Endothelial cell (in vitro differentiated cells): ENCODE measurements around the gene PRRT2. TPM values are rescaled to one million over a fixed set of nuclear protein-coding genes. Genes with fewer than 3 reads are reported as not detected.

Source experiments
- DNase-seq: peaks from one replicate; pipeline ENCODE4 v3.0.0; 2021; ENCODE audit warnings: low spot score
- H3K27ac Mint-ChIP-seq: one replicate; pipeline ENCODE4 v1.8.0; 2021; ENCODE audit warnings: mixed read lengths, inconsistent platforms; ENCODE audit not compliant: unreplicated experiment
- H3K27me3 Mint-ChIP-seq: one replicate; pipeline ENCODE4 v1.8.0; 2021; ENCODE audit warnings: mild to moderate bottlenecking, moderate library complexity, mixed read lengths, inconsistent platforms; ENCODE audit not compliant: unreplicated experiment
- H3K36me3 Mint-ChIP-seq: one replicate; pipeline ENCODE4 v1.8.0; 2021; ENCODE audit warnings: mild to moderate bottlenecking, low read depth, mixed read lengths, inconsistent platforms; ENCODE audit not compliant: unreplicated experiment
- H3K4me1 Mint-ChIP-seq: one replicate; pipeline ENCODE4 v1.8.0; 2021; ENCODE audit warnings: mild to moderate bottlenecking, mixed read lengths, inconsistent platforms; ENCODE audit not compliant: unreplicated experiment
- H3K4me3 Mint-ChIP-seq: one replicate; pipeline ENCODE4 v1.8.0; 2021; ENCODE audit warnings: mild to moderate bottlenecking, mixed read lengths, inconsistent platforms; ENCODE audit not compliant: unreplicated experiment
- H3K9me3 Mint-ChIP-seq: one replicate; pipeline ENCODE4 v1.8.0; 2021; ENCODE audit warnings: mixed read lengths, inconsistent platforms; ENCODE audit not compliant: unreplicated experiment
- total RNA-seq: library from RNA; stranded (reverse); fragmentation: NEBNext Ultra II Directional; extraction: Animal tissue kit (Norgen Biotek cat#: 25700); gene quantifications from one replicate; pipeline ENCODE4 v1.2.1, GENCODE V29; 2021; ENCODE audit not compliant: unreplicated experiment
- TF ChIP-seq, protein P1 (sequence below): fragments of 200-600 bp; sonication (generic); IDR thresholded peaks from one replicate; pipeline ENCODE4 v1.5.0; 2021; ENCODE audit warnings: antibody characterized with exemption; ENCODE audit not compliant: unreplicated experiment

The PRRT2 gene
- total RNA-seq, 1 donor from 2014 or later: 15.0 TPM

DNA sequence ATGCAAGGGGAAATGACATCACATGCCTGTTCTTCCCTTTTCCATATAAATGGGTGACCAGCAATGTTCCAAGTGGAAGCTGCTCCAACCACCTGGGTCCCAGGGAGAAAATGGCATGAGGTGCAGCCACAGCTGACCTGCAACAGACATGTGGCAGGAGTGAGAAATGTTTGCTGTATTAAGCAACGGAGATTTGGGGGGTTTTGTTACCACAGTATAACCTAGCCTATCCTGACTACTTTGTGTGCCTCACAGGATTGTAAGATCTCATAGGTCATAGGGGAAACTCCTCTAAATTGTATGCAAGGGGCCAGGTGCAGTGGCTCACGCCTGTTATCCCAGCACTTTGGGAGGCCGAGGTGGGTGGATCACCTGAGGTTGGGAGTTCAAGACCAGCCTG lies 39.0 kb downstream of the PRRT2 start:
- no peak for DNase-seq
- Mint-ChIP-seq H3K9me3 (no peaks in the 10 kb centered on the region), H3K27me3 (peaks cover 8% of the 10 kb centered on the region), H3K4me3 (no peak overlapping the region), H3K36me3 (no peaks in the 10 kb centered on the region), H3K4me1 (peaks cover 2% of the 10 kb centered on the region), H3K27ac (no peak overlapping the region)
- TF ChIP-seq, protein P1, sequence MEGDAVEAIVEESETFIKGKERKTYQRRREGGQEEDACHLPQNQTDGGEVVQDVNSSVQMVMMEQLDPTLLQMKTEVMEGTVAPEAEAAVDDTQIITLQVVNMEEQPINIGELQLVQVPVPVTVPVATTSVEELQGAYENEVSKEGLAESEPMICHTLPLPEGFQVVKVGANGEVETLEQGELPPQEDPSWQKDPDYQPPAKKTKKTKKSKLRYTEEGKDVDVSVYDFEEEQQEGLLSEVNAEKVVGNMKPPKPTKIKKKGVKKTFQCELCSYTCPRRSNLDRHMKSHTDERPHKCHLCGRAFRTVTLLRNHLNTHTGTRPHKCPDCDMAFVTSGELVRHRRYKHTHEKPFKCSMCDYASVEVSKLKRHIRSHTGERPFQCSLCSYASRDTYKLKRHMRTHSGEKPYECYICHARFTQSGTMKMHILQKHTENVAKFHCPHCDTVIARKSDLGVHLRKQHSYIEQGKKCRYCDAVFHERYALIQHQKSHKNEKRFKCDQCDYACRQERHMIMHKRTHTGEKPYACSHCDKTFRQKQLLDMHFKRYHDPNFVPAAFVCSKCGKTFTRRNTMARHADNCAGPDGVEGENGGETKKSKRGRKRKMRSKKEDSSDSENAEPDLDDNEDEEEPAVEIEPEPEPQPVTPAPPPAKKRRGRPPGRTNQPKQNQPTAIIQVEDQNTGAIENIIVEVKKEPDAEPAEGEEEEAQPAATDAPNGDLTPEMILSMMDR: no peak

DNA sequence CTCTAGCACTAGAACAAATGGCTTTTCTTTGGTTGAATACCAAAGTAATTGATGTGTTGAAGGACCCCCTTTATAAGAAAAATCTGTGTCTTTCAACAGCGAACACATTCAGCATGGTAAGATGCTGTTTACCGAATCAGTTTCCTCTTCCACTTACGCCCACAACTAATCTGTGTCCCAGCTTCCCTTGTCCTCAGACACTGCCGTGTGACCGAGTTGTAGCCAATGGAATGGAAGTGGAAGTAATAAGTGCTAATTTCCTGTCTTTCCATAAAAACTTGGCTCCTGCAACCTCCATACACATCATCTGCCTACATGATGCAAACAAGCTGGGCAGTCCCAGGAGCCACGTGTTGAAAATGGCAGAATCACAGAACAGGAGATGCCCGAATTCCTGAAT lies 40.7 kb downstream of the PRRT2 start:
- no peak overlapping the region for H3K27ac Mint-ChIP-seq
- no peak for DNase-seq
- TF ChIP-seq, protein P1: no peak
- H3K9me3 Mint-ChIP-seq: no peaks in the 10 kb centered on the region
- peaks cover 2% of the 10 kb centered on the region for H3K4me1 Mint-ChIP-seq
- no peak overlapping the region for H3K4me3 Mint-ChIP-seq
- H3K36me3 Mint-ChIP-seq: no peaks in the 10 kb centered on the region
- peaks cover 8% of the 10 kb centered on the region for H3K27me3 Mint-ChIP-seq

DNA sequence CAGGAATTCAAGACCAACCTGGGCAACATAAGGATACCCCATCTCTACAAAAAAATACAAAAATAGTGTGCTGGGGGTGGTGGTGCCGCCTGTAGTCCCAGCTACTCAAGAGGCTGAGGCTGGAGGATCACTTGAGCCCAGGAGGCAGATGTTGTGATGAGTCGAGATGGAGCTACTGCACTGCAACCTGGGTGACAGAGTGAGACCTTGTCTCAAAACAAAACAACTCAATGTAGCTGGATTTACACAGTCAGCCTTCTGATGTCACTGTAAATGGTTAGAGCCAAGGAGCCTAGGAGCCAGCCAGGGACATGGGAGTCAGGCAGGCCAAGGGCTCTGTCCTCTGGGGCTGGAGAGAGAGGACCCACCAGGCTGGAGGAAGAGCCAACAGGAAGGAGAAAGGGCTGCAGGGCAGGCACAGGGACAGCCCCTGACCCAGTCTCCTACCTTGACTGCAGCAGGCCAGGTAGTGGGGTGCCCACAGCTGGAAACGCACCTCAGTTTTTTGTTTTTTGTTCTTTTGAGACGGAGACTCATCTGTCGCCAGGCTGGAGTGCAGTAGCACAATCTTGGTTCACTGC lies 42.6 kb downstream of the PRRT2 start:
- Mint-ChIP-seq H3K4me1 (peaks cover 2% of the 10 kb centered on the region), H3K36me3 (peaks cover 4% of the 10 kb centered on the region), H3K9me3 (no peaks in the 10 kb centered on the region), H3K27ac (no peak overlapping the region), H3K27me3 (peaks cover 9% of the 10 kb centered on the region), H3K4me3 (no peak overlapping the region)
- no peak for DNase-seq
- TF ChIP-seq, protein P1: no peak

DNA sequence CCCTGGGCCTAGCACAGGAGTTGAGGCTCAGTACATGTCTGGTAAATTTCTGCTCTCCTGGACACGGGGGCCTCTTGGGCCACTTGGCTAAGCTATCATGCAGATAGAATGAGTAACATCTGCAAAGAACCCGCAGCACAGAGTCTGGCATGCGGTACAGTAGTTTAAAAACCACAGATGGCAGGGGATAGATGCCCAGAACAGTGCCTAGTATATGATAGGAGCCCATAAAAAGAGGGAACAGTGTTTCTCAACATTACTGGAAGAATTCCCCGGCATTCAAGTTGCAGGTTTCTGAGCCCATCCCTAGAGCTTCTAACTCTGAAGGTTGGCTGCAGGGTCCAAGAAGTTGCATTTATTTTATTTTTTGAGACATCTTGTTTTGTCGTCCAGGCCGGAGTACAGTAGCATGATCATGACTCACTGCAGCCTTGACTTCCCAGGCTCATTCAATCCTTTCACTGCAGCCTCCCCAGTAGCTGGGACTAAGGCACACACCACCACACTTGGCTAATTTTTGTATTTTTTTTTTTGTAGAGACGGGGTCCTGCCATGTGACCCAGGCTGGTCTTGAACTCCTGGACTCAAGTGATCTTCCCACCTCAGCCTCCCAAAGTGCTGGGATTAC lies 45.3 kb downstream of the PRRT2 start:
- no peak overlapping the region for H3K4me3 Mint-ChIP-seq
- no peak for DNase-seq
- peaks cover 11% of the 10 kb centered on the region for H3K36me3 Mint-ChIP-seq
- no peak overlapping the region for H3K27ac Mint-ChIP-seq
- TF ChIP-seq, protein P1: no peak
- H3K4me1 Mint-ChIP-seq: peaks cover 13% of the 10 kb centered on the region
- peaks cover 10% of the 10 kb centered on the region for H3K27me3 Mint-ChIP-seq
- H3K9me3 Mint-ChIP-seq: no peaks in the 10 kb centered on the region

DNA sequence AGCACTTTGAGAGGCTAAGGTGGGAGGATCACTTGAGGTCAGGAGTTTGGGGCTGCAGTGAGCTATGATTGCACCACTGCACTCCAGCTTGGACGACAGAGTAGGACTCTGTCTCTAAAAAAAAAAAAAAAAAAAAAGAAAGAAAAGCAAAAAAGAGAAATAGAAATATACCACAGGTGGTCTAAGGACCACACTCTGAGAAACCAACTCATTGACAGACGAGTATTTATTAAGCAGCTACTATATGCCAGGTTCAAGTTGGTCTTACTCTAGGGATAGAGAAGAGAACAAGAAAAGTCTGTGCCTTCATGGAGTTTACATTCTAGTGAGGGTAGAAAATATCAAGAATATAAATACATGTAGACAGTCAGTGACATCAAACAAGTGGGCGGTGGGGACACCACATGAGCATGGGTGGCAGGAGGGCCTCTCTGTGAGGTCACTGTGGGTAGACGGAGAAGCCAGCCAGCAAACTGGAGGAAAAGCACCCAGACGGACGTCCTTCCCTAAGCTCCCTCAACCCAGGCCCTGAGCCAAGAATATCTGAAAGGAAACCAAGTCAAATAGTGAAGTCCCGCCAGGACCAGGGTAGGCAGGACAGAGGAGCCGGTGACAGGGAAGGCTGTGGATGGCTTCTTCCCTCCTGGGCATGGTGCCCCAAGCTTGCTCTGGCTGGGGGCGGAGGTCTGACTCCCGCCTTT lies 46.3 kb downstream of the PRRT2 start:
- no peak for DNase-seq
- Mint-ChIP-seq H3K36me3 (peaks cover 11% of the 10 kb centered on the region), H3K4me1 (peaks cover 16% of the 10 kb centered on the region), H3K4me3 (peak overlapping the region; percentile 43), H3K27me3 (peaks cover 12% of the 10 kb centered on the region), H3K9me3 (no peaks in the 10 kb centered on the region), H3K27ac (no peak overlapping the region)
- TF ChIP-seq, protein P1: no peak
